Thymus (tissue), 11 donors: ENCODE results near the gene MAP7. TPM values are rescaled to one million over a fixed set of nuclear protein-coding genes. Genes with fewer than 3 reads are reported as not detected.

Source experiments
- DNase-seq, 9 donors: peaks; one replicate each; pipeline ENCODE4 v3.0.0-alpha.2; 2013; ENCODE audit warnings: low spot score in 9 of 9, low read depth in 6 of 9, missing footprints in 1 of 9
- H3K27ac ChIP-seq, 2 donors: one replicate each; pipeline ENCODE4 v1.5.1; 2013; ENCODE audit warnings: control low read depth in 1 of 2, low read depth in 1 of 2, low read length in 1 of 2, mild to moderate bottlenecking in 1 of 2, moderate library complexity in 1 of 2
- H3K27me3 ChIP-seq, 2 donors: one replicate each; pipeline ENCODE4 v1.5.1; 2013; ENCODE audit warnings: low read length in 1 of 2; ENCODE audit not compliant: control insufficient read depth in 2 of 2, insufficient read depth in 1 of 2
- H3K36me3 ChIP-seq, 2 donors: one replicate each; pipeline ENCODE4 v1.5.1; 2013; ENCODE audit warnings: low read length in 1 of 2, mild to moderate bottlenecking in 1 of 2, moderate library complexity in 1 of 2; ENCODE audit not compliant: control insufficient read depth in 2 of 2, insufficient read depth in 2 of 2
- H3K4me1 ChIP-seq, 2 donors: one replicate each; pipeline ENCODE4 v1.5.1; 2013; ENCODE audit warnings: low read length in 2 of 2; ENCODE audit not compliant: control insufficient read depth in 2 of 2, insufficient read depth in 2 of 2
- H3K4me3 ChIP-seq, 2 donors: one replicate each; pipeline ENCODE4 v1.5.1; 2013; ENCODE audit warnings: low read length in 2 of 2, control low read depth in 1 of 2, mild to moderate bottlenecking in 1 of 2
- H3K9me3 ChIP-seq, 2 donors: one replicate each; pipeline ENCODE4 v1.5.1; 2013; ENCODE audit warnings: low read length in 1 of 2, mild to moderate bottlenecking in 1 of 2; ENCODE audit not compliant: control insufficient read depth in 2 of 2, insufficient read depth in 1 of 2
- WGBS: extraction: QIAGEN DNeasy Blood & Tissue Kit; methylation state at CpG from one replicate; pipeline ENCODE4 v1.1.7; 2013; 5-methylcytosine and 5-hydroxymethylcytosine counted together
- polyA plus RNA-seq: library from polyadenylated mRNA; stranded (reverse); fragments of 200-250 nt; gene quantifications from one replicate; pipeline ENCODE4 v1.2.3, GENCODE V29; 2013
- total RNA-seq: library from RNA; stranded (reverse); fragments of 120-200 nt; gene quantifications from one replicate; pipeline ENCODE4 v1.2.4, GENCODE V29; 2013
- donor health status: healthy.

MAP7 gene
- total and polyA plus RNA-seq, 2 donors = 2.5 to 7.8 TPM

- no peak for DNase-seq
- WGBS = 96% methylated on average over 11 of the region's 11 CpGs
- H3K27ac ChIP-seq = no peak overlapping the region
- H3K9me3 ChIP-seq = no peaks in the 10 kb centered on the region
- no peaks in the 10 kb centered on the region for H3K27me3 ChIP-seq
- H3K36me3 ChIP-seq = no peaks in the 10 kb centered on the region
- no peaks in the 10 kb centered on the region for H3K4me1 ChIP-seq
- H3K4me3 ChIP-seq = no peak overlapping the region
Measured at GRCh38 chr6:136333824-136334464, 216.3 kb downstream of the MAP7 start.

- no peaks in the 10 kb centered on the region for H3K27me3 ChIP-seq
- no peaks in the 10 kb centered on the region for H3K9me3 ChIP-seq
- H3K36me3 ChIP-seq = no peaks in the 10 kb centered on the region
- H3K27ac ChIP-seq = no peak overlapping the region
- WGBS = 95% methylated on average over 1 of the region's 1 CpG
- H3K4me1 ChIP-seq = no peaks in the 10 kb centered on the region
- H3K4me3 ChIP-seq = no peak overlapping the region
- no peak for DNase-seq
Measured at GRCh38 chr6:136331461-136331860, 218.8 kb downstream of the MAP7 start.

- DNase-seq = no peak
- Histone ChIP-seq H3K27ac (no peak overlapping the region), H3K27me3 (no peaks in the 10 kb centered on the region), H3K4me1 (no peaks in the 10 kb centered on the region), H3K4me3 (no peak overlapping the region), H3K36me3 (no peaks in the 10 kb centered on the region), H3K9me3 (no peaks in the 10 kb centered on the region)
- WGBS = 96% methylated on average over 8 of the region's 8 CpGs
Measured at GRCh38 chr6:136330634-136331033, 219.6 kb downstream of the MAP7 start.

- Histone ChIP-seq H3K4me3 (no peak overlapping the region), H3K27me3 (no peaks in the 10 kb centered on the region), H3K9me3 (no peaks in the 10 kb centered on the region), H3K36me3 (no peaks in the 10 kb centered on the region), H3K4me1 (no peaks in the 10 kb centered on the region), H3K27ac (no peak overlapping the region)
- DNase-seq = no peak
- whole genome bisulfite sequencing = 94% methylated on average over 8 of the region's 8 CpGs
Measured at GRCh38 chr6:136326038-136326553, 224.1 kb downstream of the MAP7 start.

GRCh38 chr6:136324686-136325380 lies 225.4 kb downstream of the MAP7 start:
- WGBS = 90% methylated on average over 10 of the region's 10 CpGs
- Histone ChIP-seq H3K27me3 (no peaks in the 10 kb centered on the region), H3K27ac (no peak overlapping the region), H3K9me3 (no peaks in the 10 kb centered on the region), H3K4me3 (no peak overlapping the region), H3K36me3 (no peaks in the 10 kb centered on the region), H3K4me1 (no peaks in the 10 kb centered on the region)
- no peak for DNase-seq

- no peak overlapping the region for H3K27ac ChIP-seq
- WGBS = 95% methylated on average over 10 of the region's 10 CpGs
- no peak overlapping the region for H3K4me3 ChIP-seq
- no peak for DNase-seq
- H3K27me3 ChIP-seq = no peaks in the 10 kb centered on the region
- no peaks in the 10 kb centered on the region for H3K36me3 ChIP-seq
- H3K4me1 ChIP-seq = no peaks in the 10 kb centered on the region
- H3K9me3 ChIP-seq = no peaks in the 10 kb centered on the region
Measured at GRCh38 chr6:136323431-136324112, 226.7 kb downstream of the MAP7 start.

GRCh38 chr6:136319732-136320131 lies 230.5 kb downstream of the MAP7 start:
- no peaks in the 10 kb centered on the region for H3K27me3 ChIP-seq
- DNase-seq = no peak
- no peak overlapping the region for H3K4me3 ChIP-seq
- no peaks in the 10 kb centered on the region for H3K4me1 ChIP-seq
- H3K36me3 ChIP-seq = no peaks in the 10 kb centered on the region
- no peaks in the 10 kb centered on the region for H3K9me3 ChIP-seq
- no peak overlapping the region for H3K27ac ChIP-seq

GRCh38 chr6:136318676-136319075 lies 231.5 kb downstream of the MAP7 start:
- DNase-seq = no peak
- Histone ChIP-seq H3K27ac (no peak overlapping the region), H3K4me1 (no peaks in the 10 kb centered on the region), H3K36me3 (no peaks in the 10 kb centered on the region), H3K4me3 (no peak overlapping the region), H3K27me3 (no peaks in the 10 kb centered on the region), H3K9me3 (no peaks in the 10 kb centered on the region)
- WGBS = 90% methylated on average over 4 of the region's 4 CpGs

- no peaks in the 10 kb centered on the region for H3K36me3 ChIP-seq
- H3K9me3 ChIP-seq = no peaks in the 10 kb centered on the region
- H3K27me3 ChIP-seq = no peaks in the 10 kb centered on the region
- H3K4me3 ChIP-seq = no peak overlapping the region
- H3K27ac ChIP-seq = no peak overlapping the region
- no peak for DNase-seq
- WGBS = 92% methylated on average over 6 of the region's 6 CpGs
- no peaks in the 10 kb centered on the region for H3K4me1 ChIP-seq
Measured at GRCh38 chr6:136317971-136318370, 232.3 kb downstream of the MAP7 start.
